Smooth muscle cell (in vitro differentiated cells): ENCODE data around the gene CMTM3. TPM values are rescaled to one million over a fixed set of nuclear protein-coding genes. Genes with fewer than 3 reads are reported as not detected.
"Not testable (repeated sequence)": the region's sequence is repeated elsewhere in the genome, so short reads cannot be mapped to it uniquely, and the experiment has no call there.

Experiments
- DNase-seq: peaks from one replicate; lab custom pipeline; 2025; ENCODE audit not compliant: unreplicated experiment; lab: John Stamatoyannopoulos, UW
- H2AFZ ChIP-seq: fragments of 200-600 bp; sonication (generic); 2 replicates; pipeline ENCODE4 v1.6.0; 2016; ENCODE audit warnings: antibody characterized with exemption, low read depth, mild to moderate bottlenecking
- H3F3A ChIP-seq: fragments of 200-600 bp; sonication (generic); 2 replicates; pipeline ENCODE4 v1.6.0; 2017; ENCODE audit warnings: antibody characterized with exemption, low read depth
- H3K27ac ChIP-seq: fragments of 200-600 bp; sonication (generic); 2 replicates; pipeline ENCODE4 v1.5.1; 2016; ENCODE audit warnings: low read depth, mild to moderate bottlenecking
- H3K27me3 ChIP-seq: fragments of 200-600 bp; sonication (generic); 2 replicates; pipeline ENCODE4 v1.6.1; 2016; ENCODE audit warnings: low read depth, mild to moderate bottlenecking
- H3K36me3 ChIP-seq: fragments of 200-600 bp; sonication (generic); 2 replicates; pipeline ENCODE4 v1.5.1; 2016; ENCODE audit warnings: low read depth
- H3K4me1 ChIP-seq: fragments of 200-600 bp; sonication (generic); 2 replicates; pipeline ENCODE4 v1.5.1; 2016; ENCODE audit warnings: low read depth
- H3K4me2 ChIP-seq: fragments of 200-600 bp; sonication (generic); 2 replicates; pipeline ENCODE4 v1.6.0; 2016; ENCODE audit warnings: mild to moderate bottlenecking
- H3K4me3 ChIP-seq: fragments of 200-600 bp; sonication (generic); 2 replicates; pipeline ENCODE4 v1.5.1; 2016; ENCODE audit warnings: mild to moderate bottlenecking
- H3K79me2 ChIP-seq: fragments of 200-600 bp; sonication (generic); 2 replicates; pipeline ENCODE4 v1.6.0; 2016; ENCODE audit warnings: low read depth, mild to moderate bottlenecking
- H3K9ac ChIP-seq: fragments of 200-600 bp; sonication (generic); 2 replicates; pipeline ENCODE4 v1.6.0; 2016; ENCODE audit warnings: low read depth
- H3K9me3 ChIP-seq: fragments of 200-600 bp; sonication (generic); replicated peaks from 2 replicates; pipeline ENCODE4 v1.5.1; 2016; ENCODE audit warnings: low read depth
- H4K20me1 ChIP-seq: fragments of 200-600 bp; sonication (generic); 2 replicates; pipeline ENCODE4 v1.6.0; 2016; ENCODE audit warnings: low read depth
- WGBS: methylation state at CpG from one replicate; pipeline ENCODE4 v1.1.7; 2016; ENCODE audit warnings: low lambda C conversion rate; 5-methylcytosine and 5-hydroxymethylcytosine counted together
- polyA plus RNA-seq: library from polyadenylated mRNA; unstranded; fragments of >200 nt; fragmentation: Nextera tagmentation; extraction: Ambion mirVana; gene quantifications from 2 replicates; pipeline ENCODE4 v1.2.1, GENCODE V29; 2016
- total RNA-seq: library from RNA; depleted of rRNA; stranded (reverse); fragments of >200 nt; gene quantifications from 2 replicates; pipeline ENCODE4 v1.2.3, GENCODE V29; 2014
- TF ChIP-seq, protein P1 (sequence below): fragments of 200-600 bp; sonication (generic); IDR thresholded peaks from 2 replicates; pipeline ENCODE4 v1.5.1; 2017; ENCODE audit warnings: borderline replicate concordance, mild to moderate bottlenecking, antibody characterized with exemption; ENCODE audit not compliant: insufficient read depth, poor library complexity, severe bottlenecking

Gene CMTM3
- total and polyA plus RNA-seq, 2 experiments from 2014 or later, result 21.8 to 57.8 TPM

DNA sequence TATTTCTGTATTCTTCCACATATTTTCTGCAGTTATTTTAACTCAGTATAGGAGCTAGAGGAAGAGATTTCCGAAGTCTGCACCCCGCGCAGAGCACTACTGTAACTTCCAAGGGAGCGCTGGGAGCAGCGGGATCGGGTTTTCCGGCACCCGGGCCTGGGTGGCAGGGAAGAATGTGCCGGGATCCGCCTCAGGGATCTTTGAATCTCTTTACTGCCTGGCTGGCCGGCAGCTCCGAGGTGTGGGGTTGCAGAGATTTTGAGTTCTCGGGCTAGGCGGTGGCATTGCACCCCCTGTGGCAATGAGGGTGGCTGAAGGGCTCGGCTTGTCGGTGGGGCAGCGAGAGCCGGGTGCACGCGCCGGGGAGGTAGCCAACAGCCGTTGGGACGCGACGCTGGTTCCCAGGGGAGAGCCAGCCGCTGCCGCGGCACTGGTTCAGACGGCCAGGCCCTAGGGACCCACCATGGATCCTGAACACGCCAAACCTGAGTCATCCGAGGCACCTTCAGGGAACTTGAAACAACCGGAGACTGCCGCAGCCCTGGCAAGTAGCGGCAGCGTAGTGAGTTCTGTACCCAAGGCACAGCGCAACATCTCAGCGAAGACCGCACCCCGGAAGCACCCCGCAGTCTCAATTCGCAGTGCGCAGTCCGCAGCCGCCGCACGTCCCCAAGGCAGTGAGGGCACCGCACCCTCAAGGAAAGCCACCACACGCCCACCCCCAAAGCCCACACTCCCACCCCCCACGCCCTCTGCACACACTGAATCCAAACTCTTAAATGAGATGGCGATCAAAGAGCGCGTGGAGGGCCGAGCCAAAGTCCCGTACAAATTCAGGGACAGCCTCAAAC, 38.2 kb upstream of the CMTM3 start, which contains the start of gene CMTM1:
CMTM1 (plus strand) TSS at position 389 of the 851 bp plus-strand sequence; CDS start at position 464, 75 bp downstream.
- WGBS, result 96% methylated on average over 54 of the region's 54 CpGs
- Histone ChIP-seq H3K27me3 (no peaks in the 10 kb centered on the region), H3K79me2 (no peaks in the 10 kb centered on the region), H3F3A (peaks cover 15% of the 10 kb centered on the region), H4K20me1 (no peaks in the 10 kb centered on the region), H3K4me2 (no peak within 1 kb of the TSS), H3K4me3 (no peak within 1 kb of the TSS), H2AFZ (no peak within 1 kb of the TSS), H3K9ac (no peak within 1 kb of the TSS), H3K4me1 (peaks cover 11% of the 10 kb centered on the region), H3K36me3 (no peaks in the 10 kb centered on the region), H3K9me3 (no peaks in the 10 kb centered on the region), H3K27ac (no peak within 1 kb of the TSS)
- DNase-seq, result no peak
- TF ChIP-seq, protein P1, sequence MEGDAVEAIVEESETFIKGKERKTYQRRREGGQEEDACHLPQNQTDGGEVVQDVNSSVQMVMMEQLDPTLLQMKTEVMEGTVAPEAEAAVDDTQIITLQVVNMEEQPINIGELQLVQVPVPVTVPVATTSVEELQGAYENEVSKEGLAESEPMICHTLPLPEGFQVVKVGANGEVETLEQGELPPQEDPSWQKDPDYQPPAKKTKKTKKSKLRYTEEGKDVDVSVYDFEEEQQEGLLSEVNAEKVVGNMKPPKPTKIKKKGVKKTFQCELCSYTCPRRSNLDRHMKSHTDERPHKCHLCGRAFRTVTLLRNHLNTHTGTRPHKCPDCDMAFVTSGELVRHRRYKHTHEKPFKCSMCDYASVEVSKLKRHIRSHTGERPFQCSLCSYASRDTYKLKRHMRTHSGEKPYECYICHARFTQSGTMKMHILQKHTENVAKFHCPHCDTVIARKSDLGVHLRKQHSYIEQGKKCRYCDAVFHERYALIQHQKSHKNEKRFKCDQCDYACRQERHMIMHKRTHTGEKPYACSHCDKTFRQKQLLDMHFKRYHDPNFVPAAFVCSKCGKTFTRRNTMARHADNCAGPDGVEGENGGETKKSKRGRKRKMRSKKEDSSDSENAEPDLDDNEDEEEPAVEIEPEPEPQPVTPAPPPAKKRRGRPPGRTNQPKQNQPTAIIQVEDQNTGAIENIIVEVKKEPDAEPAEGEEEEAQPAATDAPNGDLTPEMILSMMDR, result no peak

DNA sequence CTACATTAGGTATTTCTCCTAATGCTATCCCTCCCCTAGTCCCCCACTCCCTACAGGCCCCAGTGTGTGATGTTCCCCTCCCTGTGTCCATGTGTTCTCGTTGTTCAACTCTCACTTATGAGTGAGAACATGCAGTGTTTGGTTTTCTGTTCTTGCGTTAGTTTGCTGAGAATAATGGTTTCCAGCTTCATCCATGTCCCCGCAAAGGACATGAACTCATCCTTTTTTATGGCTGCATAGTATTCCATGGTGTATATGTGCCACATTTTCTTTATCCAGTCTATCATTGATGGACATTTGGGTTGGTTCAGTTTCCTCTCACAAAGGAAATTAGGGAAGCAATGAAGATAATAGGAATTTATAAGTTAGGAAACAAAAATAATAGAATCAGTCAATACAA, 37.2 kb upstream of the CMTM3 start:
- DNase-seq, H4K20me1 ChIP-seq, H3K79me2 ChIP-seq, H2AFZ ChIP-seq, H3K27ac ChIP-seq, H3K9ac ChIP-seq, H3K36me3 ChIP-seq, H3K27me3 ChIP-seq, H3K9me3 ChIP-seq, H3K4me3 ChIP-seq, H3K4me2 ChIP-seq: not testable (repeated sequence)
- Histone ChIP-seq H3F3A (peaks cover 15% of the 10 kb centered on the region), H3K4me1 (peaks cover 11% of the 10 kb centered on the region)
- 95% methylated on average over 3 of the region's 3 CpGs for WGBS

DNA sequence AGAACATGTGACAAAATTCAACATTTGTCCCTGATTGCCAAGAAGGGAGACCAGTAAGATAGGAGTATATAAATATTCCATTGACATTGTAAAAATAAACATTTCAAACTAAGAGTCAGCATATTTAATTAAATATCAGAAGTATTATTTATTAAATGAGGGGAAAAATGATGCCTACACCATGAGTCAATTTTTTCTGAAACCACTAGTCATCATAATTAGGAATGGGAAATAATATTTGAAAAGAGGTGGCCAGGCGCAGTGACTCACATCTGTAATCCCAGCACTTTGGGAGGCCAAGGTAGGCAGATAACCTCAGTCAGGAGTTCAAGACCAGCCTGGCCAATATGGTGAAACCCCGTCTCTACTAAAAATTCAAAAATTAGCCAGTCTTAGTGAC, 36.1 kb upstream of the CMTM3 start:
- Histone ChIP-seq H3K4me3 (no peak overlapping the region), H3F3A (peaks cover 15% of the 10 kb centered on the region), H3K27ac (peak overlapping the region; percentile 79), H3K4me2 (peak overlapping the region; percentile 59), H3K4me1 (peaks cover 11% of the 10 kb centered on the region), H3K36me3 (no peaks in the 10 kb centered on the region), H3K9me3 (no peaks in the 10 kb centered on the region), H3K27me3 (no peaks in the 10 kb centered on the region), H3K79me2 (no peaks in the 10 kb centered on the region), H2AFZ (no peak overlapping the region), H3K9ac (no peak overlapping the region), H4K20me1 (no peaks in the 10 kb centered on the region)
- 92% methylated on average over 2 of the region's 2 CpGs for WGBS
- no peak for DNase-seq
- TF ChIP-seq, protein P1, result no peak

- Histone ChIP-seq H3K4me1 (peaks cover 11% of the 10 kb centered on the region), H3K4me3 (no peak overlapping the region), H3K9me3 (no peaks in the 10 kb centered on the region), H3K36me3 (no peaks in the 10 kb centered on the region), H3K79me2 (no peaks in the 10 kb centered on the region), H3K27ac (peak overlapping the region; percentile 79), H3K9ac (no peak overlapping the region), H4K20me1 (no peaks in the 10 kb centered on the region), H3K27me3 (no peaks in the 10 kb centered on the region), H3F3A (peaks cover 15% of the 10 kb centered on the region), H3K4me2 (peak overlapping the region; percentile 59), H2AFZ (no peak overlapping the region)
- WGBS, result 96% methylated on average over 1 of the region's 1 CpG
- DNase-seq, result no peak
- TF ChIP-seq, protein P1, result no peak
Observed at GRCh38 chr16:66569131-66569530, 35.4 kb upstream of the CMTM3 start.
